Measurements from ENCODE around the gene ST8SIA6. TPM values are rescaled to one million over a fixed set of nuclear protein-coding genes. Genes with fewer than 3 reads are reported as not detected.
"Not testable (repeated sequence)": the region's sequence is repeated elsewhere in the genome, so short reads cannot be mapped to it uniquely, and the experiment has no call there.

Gene ST8SIA6
- total RNA-seq, 1 donor from 2014 or later, result 7.4 TPM

DNA sequence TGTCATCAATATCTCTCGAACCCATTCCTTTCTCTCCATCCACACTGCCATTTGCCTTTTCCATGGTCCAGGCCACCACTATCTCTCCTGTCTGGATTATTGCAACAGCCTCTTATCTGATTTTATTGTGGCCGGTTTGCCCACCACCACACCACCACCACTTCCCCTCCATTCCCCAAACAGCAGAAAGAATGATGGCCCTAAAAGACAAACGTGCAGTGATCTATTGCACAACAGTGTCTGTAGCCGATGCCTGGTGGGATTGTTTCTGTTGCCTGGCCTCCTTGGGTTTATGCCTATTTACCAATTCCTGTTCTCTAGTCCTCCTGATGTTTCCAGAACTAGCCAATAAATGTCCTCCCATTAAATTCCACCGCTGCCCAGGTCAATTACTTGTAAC lies 10.2 kb upstream of the ST8SIA6 start:
- DNase-seq (no peak), ATAC-seq (no peak)
- intact Hi-C loops (cut with micrococcal nuclease), result no loop called here

GRCh38 chr10:17460756-17461155 lies 6.4 kb upstream of the ST8SIA6 start:
- intact Hi-C loops (cut with micrococcal nuclease), result no loop called here
- DNase-seq (no peak), ATAC-seq (no peak)

DNA sequence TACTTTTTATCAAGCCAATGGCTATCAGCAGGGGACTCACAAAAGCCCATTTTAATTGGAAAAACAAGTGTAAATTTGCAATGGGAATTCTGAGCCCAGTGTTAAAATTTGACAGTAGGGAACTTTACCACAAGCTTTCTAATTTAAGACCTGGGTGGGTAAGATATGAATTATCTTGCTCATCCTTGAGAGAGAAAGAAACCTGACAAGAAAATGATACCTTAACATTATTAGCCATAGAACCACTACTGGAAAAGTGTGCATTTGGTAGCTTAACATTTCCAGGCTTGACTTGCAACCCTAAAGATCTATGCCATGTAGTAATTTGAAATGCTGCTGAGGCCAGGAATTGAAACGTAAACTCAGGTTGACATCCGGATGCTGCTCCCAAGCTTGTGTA lies 2.7 kb upstream of the ST8SIA6 start:
- intact Hi-C loops (cut with micrococcal nuclease), result no loop called here
- no peak for DNase-seq
- ATAC-seq, result no peak

DNA sequence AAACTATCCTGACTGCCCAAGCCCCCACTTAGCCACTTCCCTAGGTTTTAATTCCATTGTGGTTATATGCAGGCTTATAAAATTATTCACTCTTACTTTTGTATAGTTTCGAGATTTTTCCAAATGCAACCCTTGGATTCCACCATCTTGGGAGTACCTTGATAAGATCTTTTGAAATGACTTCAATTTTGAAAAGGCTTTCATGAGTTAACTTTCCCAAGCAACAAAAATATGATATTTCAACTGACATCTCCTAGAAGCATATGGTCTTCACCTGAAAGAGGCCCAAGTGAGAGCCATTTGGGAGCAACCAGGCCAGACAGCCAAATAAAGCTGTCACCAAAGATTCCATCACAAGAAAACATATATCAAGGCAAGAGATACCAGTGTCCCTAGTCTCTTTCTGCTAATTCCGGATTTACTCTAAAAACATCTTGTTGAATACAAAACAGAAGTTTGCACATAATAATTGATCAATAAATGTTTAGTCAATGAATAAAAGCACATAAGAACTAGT lies 1.7 kb upstream of the ST8SIA6 start:
- no peak for DNase-seq
- no peak for ATAC-seq
- intact Hi-C loops (cut with micrococcal nuclease), result no loop called here

- intact Hi-C loops (cut with micrococcal nuclease), result no loop called here
- no peak for DNase-seq
- no peak for ATAC-seq
Measured at GRCh38 chr10:17455015-17455520, 673 bp upstream of the ST8SIA6 start.

DNA sequence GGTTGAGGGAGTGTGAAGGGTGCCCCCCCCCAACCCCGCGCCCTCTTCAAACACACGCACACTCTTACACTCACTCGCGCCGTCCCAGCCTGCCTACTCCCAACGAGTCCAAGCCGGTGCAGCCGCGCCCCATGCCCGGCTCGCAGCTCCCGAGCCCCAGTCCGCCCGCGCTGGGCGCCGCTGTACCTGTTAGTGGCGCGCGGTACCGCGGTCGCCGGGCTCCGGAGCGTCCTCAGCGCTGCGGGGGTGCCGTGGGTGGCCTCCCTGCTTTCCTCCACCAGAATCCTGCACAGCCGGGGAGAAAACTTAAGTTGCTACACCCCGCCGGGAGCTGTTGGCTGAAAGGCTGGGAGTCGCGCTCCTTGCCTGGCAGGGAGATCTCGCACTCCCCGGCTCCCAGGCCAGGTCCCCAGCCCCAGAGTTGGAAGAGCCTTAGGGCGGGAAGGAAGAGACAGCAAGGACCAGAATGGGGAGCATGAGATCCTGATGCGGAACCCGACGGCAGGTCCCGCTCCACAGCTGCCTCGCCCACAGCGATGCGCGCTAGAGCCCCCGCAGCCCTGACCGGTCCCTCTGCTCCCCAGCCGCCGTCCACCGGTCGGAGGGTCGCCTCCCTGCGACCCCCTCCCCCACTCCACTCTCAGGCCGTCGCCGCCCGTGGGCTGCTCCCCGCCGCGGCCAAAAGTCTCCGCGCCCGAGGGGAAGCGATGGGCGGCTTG lies 863 bp downstream of the ST8SIA6 start:
- intact Hi-C loops (cut with micrococcal nuclease), result no loop called here
- ATAC-seq, result peak; percentile 77
- peak; percentile 62 for DNase-seq

DNA sequence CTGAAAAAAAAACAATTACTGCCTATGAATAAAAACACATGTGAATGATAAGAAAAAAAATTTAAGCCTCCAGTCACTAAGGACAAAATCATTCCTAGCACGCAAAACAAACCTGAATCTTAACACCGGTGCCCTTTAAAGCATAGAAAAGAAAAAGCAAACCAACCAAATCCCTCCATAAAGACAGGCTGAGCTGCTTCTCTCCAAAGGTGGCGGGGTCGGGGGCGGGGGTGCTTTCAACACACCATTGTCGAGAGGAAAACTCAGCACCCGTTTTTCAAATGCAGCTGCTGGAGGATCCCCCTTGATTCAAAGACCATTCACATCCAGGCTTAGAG lies 1.4 kb downstream of the ST8SIA6 start:
- DNase-seq (no peak), ATAC-seq (no peak)
- intact Hi-C loops (cut with micrococcal nuclease), result no loop called here

DNA sequence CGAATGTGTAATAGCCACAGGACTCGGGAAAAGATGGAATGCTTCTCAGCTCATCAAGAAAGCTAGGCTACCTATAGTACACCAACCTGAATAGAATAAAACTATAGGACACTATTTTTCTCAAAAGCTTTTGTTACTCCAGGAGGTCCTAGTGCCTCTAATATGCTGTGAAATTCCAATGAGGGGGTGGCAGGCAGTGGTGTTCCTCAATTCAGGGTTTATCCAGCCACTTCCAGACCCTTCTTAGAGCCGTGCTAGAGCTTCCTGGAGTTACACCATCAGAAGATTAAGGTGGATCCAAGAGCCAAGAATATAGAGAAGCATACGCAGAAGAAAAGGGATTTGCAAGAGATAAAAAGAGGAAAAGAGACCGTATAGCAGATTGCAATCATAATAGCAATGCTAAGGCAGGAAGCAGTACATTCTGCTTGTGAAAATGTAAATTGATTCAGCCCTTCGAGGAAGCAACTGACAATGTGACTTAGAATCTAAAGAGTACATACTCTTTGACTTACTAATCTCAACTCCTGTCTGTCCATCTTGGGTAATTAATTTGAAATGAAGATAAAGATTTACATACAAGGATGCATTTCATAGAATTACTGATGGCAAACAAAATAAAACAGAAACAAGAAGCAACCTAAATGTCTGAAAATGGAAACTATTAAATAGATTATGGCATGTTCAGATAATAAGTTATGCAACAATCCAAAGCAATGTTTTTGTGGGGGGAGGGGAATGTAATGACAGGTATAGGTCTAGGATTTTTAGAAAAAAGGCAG lies 2.1 kb downstream of the ST8SIA6 start:
- no peak for ATAC-seq
- intact Hi-C loops (cut with micrococcal nuclease), result no loop called here
- no peak for DNase-seq

- ATAC-seq (no peak), DNase-seq (no peak)
- intact Hi-C loops (cut with micrococcal nuclease), result no loop called here
Measured at GRCh38 chr10:17450024-17450423, 4.4 kb downstream of the ST8SIA6 start.

- DNase-seq, result peak; percentile 30
- ATAC-seq, result peak; percentile 79
- intact Hi-C loops (cut with micrococcal nuclease), result no loop called here
Measured at GRCh38 chr10:17445400-17445998, 8.9 kb downstream of the ST8SIA6 start.

- ATAC-seq, result no peak
- intact Hi-C loops (cut with micrococcal nuclease), result no loop called here
- DNase-seq, result no peak
Measured at GRCh38 chr10:17444388-17444714, 10.0 kb downstream of the ST8SIA6 start.

GRCh38 chr10:17443707-17444387 lies 10.5 kb downstream of the ST8SIA6 start:
- DNase-seq (no peak), ATAC-seq (no peak)
- intact Hi-C loops (cut with micrococcal nuclease), result no loop called here

GRCh38 chr10:17438583-17438982 lies 15.8 kb downstream of the ST8SIA6 start:
- intact Hi-C loops (cut with micrococcal nuclease), result no loop called here
- no peak for ATAC-seq
- no peak for DNase-seq

DNA sequence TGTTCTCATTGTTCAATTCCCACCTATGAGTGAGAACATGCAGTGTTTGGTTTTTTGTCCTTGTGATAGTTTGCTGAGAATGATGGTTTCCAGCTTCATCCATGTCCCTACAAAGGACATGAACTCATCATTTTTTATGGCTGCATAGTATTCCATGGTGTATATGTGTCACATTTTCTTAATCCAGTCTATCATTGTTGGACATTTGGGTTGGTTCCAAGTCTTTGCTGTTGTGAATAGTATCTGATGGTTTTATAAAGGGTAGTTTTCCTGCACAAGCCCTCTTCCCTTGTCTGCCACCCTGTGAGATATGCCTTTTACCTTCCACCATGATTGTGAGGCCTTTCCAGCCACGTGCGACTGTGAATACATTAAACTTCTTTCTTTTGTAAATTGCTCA lies 17.8 kb downstream of the ST8SIA6 start:
- intact Hi-C loops (cut with micrococcal nuclease); DNase-seq; ATAC-seq: not testable (repeated sequence)

DNA sequence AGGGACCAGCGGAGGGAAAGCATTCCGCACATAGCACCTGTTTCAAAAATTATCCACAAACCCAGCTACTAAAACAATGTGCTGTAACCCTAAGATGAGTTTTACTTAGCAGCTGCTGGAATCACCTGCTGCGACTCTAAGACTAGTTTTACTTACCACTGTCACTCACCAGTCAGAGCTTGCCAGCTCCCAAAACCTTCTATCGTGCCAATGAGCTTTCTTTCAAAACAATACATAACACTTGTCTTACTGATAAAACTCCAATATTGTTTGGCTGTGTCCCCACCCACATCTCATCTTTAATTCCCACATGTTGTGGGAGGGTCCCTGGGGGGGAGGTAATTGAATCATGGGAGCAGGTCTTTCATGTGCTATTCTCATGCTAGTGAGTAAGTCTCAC lies 18.4 kb downstream of the ST8SIA6 start:
- ATAC-seq, result no peak
- intact Hi-C loops (cut with micrococcal nuclease), result no loop called here
- no peak for DNase-seq

DNA sequence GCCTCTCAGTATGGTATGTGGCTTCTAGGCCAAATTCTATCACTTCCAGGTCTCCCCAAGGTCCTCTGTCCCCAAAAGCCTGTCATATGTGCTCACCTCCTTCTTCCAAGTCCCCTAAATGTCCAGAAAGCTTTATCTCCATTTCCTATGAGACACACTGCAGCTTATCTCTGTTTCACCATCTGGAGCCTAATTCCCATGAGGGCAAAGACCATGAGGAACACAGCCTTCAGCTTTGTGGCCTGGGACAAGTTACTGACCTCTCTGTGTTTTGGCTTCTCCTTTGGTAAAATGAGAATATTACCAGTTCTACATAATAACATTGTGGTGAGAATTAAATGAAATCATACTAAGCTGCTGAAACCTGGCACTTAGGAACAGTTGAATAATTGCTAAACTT lies 19.2 kb downstream of the ST8SIA6 start:
- ATAC-seq (no peak), DNase-seq (no peak)
- intact Hi-C loops (cut with micrococcal nuclease), result no loop called here

DNA sequence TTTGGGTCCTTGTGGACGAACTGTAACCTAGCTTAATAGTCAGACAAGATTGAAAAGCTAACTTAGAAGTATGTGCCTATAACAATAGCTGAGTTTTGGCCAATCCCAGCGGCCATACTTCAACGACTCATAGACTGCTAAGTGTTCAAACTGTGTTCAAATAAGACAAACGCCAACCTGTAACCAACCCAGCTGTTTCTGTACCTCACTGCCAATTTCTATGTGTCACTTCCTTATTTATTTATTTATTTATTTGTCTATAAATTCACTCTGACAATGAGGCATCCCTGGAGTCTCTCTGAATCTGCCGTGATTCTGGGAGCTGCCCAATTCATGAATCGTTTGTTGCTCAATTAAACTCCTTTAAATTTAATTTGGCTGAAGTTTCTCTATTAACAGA lies 21.7 kb downstream of the ST8SIA6 start:
- DNase-seq (no peak), ATAC-seq (no peak)
- intact Hi-C loops (cut with micrococcal nuclease), result no loop called here

GRCh38 chr10:17431871-17432311 lies 22.5 kb downstream of the ST8SIA6 start:
- ATAC-seq, result no peak
- intact Hi-C loops (cut with micrococcal nuclease), result no loop called here

DNA sequence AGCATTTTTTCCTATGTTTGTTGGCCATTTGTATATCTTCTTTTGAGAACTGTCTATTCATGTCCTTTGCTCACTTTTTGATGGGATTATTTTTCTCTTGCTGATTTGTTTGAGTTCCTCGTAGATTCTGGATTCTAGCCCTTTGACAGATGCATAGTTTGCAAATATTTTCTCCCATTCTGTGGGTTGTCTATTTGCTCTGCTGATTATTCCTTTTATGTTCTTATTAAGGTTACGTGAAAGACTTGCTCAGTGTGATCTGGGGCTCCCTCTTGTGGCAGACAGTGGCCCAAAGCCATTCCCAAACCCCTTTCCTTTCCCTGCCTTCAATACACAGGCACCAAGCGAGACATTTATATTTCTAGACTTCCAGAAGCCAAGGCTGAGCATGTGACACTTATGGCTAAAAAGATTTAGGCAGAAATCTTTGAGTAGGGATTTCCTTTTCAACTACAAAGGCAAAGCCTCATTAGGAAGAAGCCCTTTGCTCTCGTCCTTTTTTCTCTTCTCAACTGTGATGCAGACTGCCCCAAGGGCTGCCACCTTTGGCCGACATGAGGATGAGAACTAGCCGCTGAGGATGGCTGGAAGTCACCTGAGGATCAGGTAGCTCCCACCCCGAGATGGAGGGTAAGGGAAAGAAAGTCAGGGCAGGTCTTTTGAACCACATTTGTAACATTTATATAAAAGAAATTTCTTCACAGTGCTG lies 23.6 kb downstream of the ST8SIA6 start:
- peak; percentile 71 for DNase-seq
- ATAC-seq, result peak; percentile 83
- intact Hi-C loops (cut with micrococcal nuclease), result no loop called here

More at GRCh38 chr10:17431871-17432311, 22.5 kb downstream of the ST8SIA6 start:
- DNase-seq, result no peak
